ENCODE measurements around the gene CENPP.

The CENPP gene

DNA sequence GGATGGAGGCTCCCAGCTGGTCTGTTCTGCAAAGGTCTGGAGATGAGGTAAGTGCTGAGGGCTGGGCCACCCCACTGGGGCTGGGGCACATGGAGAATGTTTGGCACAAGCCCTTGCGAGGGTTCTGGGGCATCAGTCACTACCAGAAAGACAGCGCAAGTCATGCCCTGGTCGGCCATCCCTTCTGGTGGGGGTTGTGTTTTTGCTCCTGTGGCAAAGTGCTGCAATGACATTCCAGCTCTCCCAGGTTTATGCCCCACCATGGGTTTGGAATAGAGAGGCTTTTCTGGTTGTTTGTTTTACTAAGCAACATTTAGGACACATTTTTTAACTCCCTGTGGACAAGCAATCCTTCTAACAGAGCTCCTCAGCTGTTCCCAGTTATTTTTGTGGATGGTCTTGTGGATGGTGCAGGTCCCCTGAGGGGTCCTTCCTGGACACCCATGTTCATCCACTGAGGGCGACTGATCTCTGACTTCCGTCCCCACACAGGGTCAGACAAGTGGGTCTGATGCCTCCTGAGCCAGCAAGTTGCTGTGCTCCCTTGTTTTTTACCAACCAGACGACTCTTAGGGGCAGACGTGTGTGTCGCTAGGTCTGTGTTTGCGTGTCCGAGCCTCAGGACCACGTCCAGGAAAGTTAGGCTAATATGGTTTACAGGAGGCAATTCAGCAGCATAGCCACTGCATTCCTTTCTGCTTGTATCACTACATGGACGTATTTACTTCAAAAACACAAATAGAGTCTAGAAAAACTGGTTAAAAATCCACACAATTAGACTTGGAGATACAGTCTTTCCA is 274.9 kb downstream of the CENPP start:
- DNase-seq (ENCODE audit: low read depth), result no peak

DNA sequence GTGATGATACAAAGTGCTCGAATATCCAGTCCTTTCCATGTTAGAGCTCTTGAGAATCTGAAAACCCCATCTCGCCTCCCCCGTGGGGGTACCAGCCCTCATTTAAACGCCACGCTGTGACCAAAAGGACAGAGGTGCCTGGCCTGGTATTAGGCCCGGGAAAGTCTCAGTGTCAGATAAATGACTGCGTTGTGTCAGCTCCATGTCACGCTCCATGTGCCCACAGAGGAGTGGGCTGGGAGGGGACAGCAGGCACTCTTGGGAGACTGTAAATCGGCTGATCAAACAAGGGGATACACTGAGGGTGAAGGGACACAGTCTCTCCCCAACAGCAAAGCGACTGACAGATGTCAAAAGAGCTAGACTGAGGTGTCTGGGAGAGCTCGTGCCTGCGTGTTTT is 275.7 kb downstream of the CENPP start:
- DNase-seq (ENCODE audit: low read depth), result no peak

GRCh38 chr9:92602413-92602812 is 276.7 kb downstream of the CENPP start:
- DNase-seq (ENCODE audit: low read depth), result no peak

DNA sequence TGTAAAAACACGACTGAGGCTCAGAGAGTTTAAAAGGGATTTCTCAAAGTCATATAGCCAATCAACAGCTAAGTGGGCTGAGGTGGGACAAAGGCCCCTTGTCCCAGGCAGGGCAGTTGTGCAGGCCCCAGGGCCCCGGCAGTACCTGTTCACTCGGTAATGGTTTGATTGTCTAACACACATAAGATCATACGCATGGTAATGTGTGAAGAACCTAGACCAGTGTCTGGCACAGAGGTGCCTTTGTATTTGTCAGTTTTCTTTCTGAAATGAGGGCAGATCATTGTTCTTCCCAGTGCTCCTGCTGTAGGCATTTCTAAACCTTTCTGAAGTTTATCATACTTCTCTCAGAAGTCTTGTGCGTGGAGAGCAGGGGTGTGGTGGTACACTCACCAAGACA is 277.3 kb downstream of the CENPP start:
- DNase-seq (ENCODE audit: low read depth), result no peak

GRCh38 chr9:92603990-92604389 is 278.2 kb downstream of the CENPP start:
- DNase-seq (ENCODE audit: low read depth), result no peak

GRCh38 chr9:92605224-92605623 is 279.5 kb downstream of the CENPP start:
- DNase-seq (ENCODE audit: low read depth), result no peak

DNA sequence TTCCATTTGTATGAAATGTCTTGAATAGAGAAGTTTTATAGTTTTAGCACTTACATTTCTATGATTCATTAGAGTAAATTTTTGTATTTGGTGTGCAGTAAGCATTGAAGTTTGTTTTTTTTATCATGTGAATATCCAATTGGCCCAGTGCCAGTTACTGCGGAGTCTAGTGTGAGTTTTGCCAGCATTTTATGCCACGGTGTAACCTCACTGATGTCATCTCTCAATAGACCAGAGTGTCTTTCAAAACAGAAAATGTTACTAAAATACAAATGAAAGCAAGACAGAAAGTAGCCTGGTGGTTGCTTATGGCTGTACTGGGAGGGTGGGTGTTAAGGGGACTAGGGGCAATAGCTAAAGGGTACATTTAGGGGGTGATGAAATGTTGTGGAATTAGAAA is 281.3 kb downstream of the CENPP start:
- DNase-seq (ENCODE audit: low read depth), result no peak

GRCh38 chr9:92607773-92608172 is 282.0 kb downstream of the CENPP start:
- DNase-seq (ENCODE audit: low read depth), result no peak

DNA sequence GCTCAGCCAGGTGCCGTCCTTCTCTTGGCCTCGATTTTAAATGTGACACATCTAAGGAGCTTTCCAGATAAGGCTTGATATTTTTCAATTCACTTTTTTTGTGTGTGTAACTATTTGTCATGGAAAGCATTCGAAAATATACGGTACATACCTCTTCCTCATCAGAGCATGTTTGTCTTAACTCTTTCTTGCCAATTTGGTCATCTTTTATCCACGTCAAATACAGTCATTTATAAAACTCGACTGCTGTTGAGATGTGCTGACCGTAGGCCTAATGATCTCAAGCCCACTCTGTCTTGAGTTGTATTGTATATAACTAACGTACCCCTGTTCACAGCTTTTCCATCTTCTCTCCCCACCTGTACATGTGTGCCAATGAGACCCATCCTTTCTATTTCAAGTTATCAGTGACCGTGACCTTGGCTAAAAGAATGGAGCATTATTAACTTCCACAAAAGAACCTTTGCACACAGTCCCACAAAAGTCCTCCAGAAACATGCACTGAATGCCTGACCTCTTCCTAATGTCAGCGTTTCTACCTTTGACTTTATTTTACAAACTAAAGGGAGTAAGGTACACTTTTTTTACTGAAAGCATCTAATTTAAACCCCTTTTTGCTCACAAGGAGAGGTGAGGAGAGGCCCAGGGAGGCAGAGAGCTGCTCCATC is 282.6 kb downstream of the CENPP start:
- DNase-seq (ENCODE audit: low read depth), result no peak

DNA sequence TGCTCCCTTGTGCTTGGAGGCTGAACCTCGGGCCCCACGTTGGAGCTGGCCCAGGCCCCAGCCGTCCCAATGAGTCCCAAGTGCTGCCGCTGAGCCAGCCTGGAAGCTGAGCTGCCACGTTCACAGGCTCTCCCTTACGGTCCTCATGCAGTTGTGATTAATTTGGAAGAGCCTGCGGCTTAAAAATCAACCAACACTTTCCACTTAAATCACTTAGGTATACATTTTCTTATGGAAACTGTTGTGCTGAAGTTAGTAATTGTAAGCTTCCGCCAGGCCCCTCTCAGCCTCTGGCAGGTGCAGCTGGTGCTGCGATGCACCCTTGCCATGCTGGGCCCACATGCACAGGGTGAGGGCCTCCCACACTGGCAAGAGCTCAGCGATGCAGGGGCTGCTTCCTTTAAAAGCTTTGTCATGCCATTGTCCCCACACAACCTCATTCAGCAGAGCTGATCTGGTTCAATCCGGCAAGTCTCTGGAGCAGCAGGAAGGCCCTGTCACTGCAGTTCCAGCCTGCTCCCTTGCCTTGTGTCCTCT is 283.2 kb downstream of the CENPP start:
- no peak for DNase-seq (ENCODE audit: low read depth)

DNA sequence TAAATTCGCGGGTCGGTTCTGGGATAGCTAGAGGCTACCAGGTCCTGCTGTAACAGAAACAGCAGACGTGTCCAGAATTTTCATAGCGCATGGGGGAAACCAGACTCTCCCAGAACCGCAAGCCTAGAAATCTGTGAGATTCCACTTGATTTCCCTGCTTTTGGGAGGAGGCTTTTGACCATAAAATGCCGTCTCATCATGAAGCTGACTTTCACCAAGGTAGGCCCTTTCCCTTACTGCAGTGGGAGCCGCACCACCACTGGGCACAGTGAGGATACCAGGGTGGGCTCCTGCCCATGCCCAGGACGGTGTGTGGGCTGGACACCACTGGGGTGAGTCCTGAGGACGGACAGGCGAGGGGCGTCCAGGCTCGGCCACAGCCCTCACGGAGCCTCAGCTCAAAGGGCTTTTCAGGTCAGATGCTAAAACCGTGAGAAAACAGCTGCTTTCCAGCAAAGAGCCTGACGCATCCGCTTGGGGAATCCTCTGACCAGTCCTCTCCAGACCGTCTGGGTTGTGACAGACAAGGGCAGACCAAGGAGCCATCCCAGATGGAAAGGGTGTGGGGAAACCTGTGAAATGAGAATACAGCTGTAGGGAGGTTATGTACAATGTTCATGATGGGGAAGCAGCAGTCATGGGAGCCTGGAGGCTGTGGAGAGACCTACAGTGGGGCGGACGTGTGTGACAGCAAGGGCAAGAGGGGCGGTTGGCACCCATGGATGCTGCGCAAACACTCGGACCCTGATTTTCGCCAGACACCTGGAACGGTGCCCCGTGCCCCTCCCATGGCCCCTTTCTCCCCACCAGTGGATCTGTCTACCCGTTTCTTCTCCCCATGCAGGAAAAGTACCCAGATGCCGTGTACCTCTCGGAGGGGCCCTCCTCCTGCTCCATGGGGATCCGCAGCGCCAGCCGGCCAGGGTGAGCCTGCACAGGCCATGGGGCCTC is 285.0 kb downstream of the CENPP start:
- no peak for DNase-seq (ENCODE audit: low read depth)

- no peak for DNase-seq (ENCODE audit: low read depth)
Observed at GRCh38 chr9:92611621-92612285, 286.0 kb downstream of the CENPP start.

- no peak for DNase-seq (ENCODE audit: low read depth)
Observed at GRCh38 chr9:92612292-92612691, 286.5 kb downstream of the CENPP start.

- DNase-seq (ENCODE audit: low read depth), result no peak
Observed at GRCh38 chr9:92612816-92613215, 287.1 kb downstream of the CENPP start.

- no peak for DNase-seq (ENCODE audit: low read depth)
Observed at GRCh38 chr9:92613268-92614122, 287.7 kb downstream of the CENPP start.

- no peak for DNase-seq (ENCODE audit: low read depth)
Observed at GRCh38 chr9:92614123-92614510, 288.4 kb downstream of the CENPP start.

DNA sequence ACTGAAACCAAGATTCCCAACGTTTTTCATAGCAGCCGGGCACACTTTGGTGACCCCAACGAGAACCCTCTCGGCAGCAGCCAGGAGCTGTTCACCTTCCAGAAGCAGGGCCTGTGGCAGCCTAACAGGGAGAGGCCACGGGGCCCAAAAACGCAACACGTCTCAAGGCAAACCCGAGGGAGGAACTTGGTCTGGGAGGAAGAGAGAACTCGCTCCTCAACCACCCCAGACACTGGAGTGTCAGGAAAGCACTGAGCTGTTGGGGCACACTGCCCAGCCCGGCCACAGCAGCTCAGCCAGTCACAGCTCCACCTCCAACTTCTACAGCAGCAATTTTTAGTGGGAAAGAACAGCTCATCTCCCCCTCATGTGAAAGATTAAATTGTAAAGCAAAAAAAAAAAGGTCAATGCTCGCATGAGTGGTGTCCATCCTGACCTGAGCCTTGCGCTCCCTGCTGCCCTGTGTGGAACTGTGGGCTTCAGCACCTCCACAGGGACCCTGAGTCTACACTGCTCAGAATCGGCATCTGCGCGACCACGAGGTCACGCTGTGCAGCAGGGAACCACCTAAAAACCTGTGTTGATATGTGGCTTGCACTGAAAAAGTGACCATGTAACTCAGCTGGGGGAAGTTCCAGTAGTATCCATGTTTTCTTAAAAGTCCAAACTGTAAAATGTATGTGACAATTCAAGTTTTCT is 289.2 kb downstream of the CENPP start:
- DNase-seq (ENCODE audit: low read depth), result no peak

GRCh38 chr9:92615790-92616189 is 290.0 kb downstream of the CENPP start:
- DNase-seq (ENCODE audit: low read depth), result no peak

DNA sequence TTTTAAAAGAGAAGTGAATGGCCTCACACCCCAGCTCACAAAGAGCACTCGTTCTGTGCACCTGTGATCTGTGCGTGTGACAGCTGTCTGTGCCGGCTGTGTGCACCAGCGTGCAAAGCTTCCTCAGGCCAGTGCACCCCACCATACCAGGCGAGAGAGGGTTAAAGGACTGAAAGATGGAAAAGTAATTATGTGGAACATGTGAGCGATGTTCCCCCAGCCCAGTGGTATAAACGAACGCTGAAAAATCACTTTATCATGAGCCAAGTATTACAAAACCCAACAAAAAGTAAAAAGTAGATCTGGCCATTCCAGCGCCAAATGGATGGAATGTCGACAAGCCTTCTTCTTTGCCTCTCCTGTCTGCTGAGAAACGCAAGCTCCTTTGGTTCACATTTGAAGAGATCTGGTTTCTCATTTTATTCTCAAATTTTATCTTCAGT is 290.5 kb downstream of the CENPP start:
- no peak for DNase-seq (ENCODE audit: low read depth)

DNA sequence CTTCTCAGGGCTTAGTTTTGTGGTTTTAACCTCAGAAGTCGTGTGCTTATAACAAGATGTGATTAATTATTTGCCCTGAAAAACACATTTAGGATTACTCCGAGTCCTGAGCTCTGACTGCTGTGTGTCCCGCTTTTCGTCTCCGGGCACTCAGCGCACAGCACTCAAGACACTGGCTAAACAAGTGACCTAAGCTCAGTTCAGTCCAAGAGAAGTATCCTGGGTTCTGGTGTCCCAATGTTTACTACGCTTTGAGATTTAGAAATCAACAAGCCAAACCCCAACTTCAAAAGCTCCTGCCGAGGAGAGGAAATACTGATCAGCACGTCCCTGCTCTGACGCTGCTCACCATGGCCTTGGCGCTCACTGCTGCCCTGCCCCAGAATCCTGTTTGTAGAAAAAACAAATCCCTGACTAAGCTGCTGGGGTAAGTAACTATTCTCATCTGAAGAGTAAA is 290.9 kb downstream of the CENPP start:
- DNase-seq (ENCODE audit: low read depth), result no peak

Data from stimulated activated CD8-positive, alpha-beta memory T cell treated with anti-CD3 and anti-CD28 coated beads, Interleukin-12 subunit alpha, Interleukin-12 subunit beta, amount 100 ng/mL, for 1 hour (primary cell).